Mucosa of rectum (tissue), 2 donors: ENCODE results near the gene USP20.

ENCODE experiments used
- H3K27ac ChIP-seq, 2 donors: one replicate each; pipeline ENCODE4 v1.7.0; 2013; ENCODE audit warnings: inconsistent platforms in 2 of 2, low read depth in 2 of 2, low read length in 2 of 2
- H3K27me3 ChIP-seq, 2 donors: one replicate each; pipeline ENCODE4 v1.7.0; 2013; ENCODE audit warnings: low read length in 2 of 2; ENCODE audit not compliant: control insufficient read depth in 2 of 2, insufficient read depth in 2 of 2
- H3K36me3 ChIP-seq, 2 donors: one replicate each; pipeline ENCODE4 v1.7.0; 2013; ENCODE audit warnings: low read length in 2 of 2; ENCODE audit not compliant: control insufficient read depth in 2 of 2, insufficient read depth in 2 of 2
- H3K4me1 ChIP-seq, 2 donors: one replicate each; pipeline ENCODE4 v1.7.0; 2013; ENCODE audit warnings: low read length in 2 of 2, mild to moderate bottlenecking in 1 of 2; ENCODE audit not compliant: control insufficient read depth in 2 of 2, insufficient read depth in 2 of 2
- H3K4me3 ChIP-seq, 2 donors: one replicate each; pipeline ENCODE4 v1.7.0; 2013; ENCODE audit warnings: low read length in 2 of 2
- H3K9ac ChIP-seq, 2 donors: one replicate each; pipeline ENCODE4 v1.7.0; 2013; ENCODE audit warnings: low read length in 2 of 2, low read depth in 1 of 2, mild to moderate bottlenecking in 1 of 2
- H3K9me3 ChIP-seq, 2 donors: one replicate each; pipeline ENCODE4 v1.7.0; 2013; ENCODE audit warnings: low read length in 2 of 2; ENCODE audit not compliant: control insufficient read depth in 2 of 2
- donor health status: healthy.
- donor health status: Normal muscosa, but diverticular disease.

USP20 gene

DNA sequence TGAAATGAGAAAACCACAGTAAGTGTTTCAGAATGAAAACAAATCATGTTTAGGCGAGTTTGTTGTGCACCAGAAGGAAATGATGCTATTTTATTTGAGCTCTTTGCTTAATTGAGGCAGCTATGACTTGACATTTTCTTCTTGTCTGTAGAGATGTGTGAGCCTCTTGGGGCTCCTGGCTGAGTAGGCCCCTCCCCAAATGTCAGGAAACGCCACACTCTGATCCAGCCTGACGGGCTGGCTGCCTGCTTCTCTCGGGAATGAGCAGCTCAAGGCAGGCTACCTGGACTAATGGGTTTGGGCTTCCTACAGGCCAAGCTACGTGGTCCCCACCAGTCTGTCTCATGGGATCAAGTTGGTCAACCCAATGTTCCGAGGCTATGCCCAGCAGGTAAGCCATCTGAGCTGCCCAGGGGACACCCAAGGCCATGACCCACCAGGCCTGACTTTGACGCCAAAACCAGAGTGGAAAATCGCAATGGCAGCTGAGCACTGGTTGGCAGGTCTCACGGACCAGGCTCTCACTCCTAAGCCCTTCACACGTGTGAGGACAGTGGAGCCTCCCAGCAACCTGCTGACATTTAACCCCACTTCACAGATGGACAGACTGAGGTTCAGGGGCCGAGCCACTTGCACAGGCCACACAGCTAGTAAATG, 29.9 kb downstream of the USP20 start:
- Histone ChIP-seq H3K36me3 (peaks cover 26 to 30% of the 10 kb centered on the region in 2 donors), H3K27me3 (no peaks in the 10 kb centered on the region), H3K9me3 (no peaks in the 10 kb centered on the region), H3K4me1 (no peaks in the 10 kb centered on the region), H3K4me3 (no peak overlapping the region), H3K27ac (no peak overlapping the region), H3K9ac (no peak overlapping the region)

DNA sequence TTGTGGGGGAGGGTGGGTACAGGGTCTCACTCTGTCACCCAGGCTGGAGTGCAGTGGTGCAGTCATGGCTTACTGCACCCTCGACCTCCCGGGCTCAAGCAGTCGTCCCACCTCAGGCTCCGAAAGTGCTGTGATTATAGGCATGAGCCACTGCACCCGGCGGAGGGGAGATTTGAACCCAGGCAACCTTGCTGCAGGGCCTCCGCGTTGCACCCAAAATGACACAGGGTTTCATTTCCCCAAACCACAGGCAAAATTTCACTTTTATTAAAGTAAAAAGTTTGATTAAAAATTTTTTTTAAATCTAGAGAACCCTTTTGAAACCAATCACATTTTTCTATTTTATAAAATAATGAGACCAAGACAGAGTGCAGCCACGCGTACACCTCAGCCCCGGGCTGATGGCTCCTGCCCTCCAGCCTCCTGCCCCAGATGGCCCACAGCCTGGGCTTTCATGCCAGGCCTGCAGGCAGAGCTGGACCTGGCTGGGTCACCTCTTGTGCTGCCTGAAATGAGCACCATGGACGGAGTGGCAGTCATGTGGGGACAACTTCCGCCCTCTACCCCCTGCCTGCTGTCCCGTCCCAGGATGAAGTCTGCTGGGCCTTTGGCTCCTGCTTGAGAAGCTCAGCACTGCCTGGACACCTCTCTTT, 30.5 kb downstream of the USP20 start:
- peaks cover 26% of the 10 kb centered on the region in 2 donors for H3K36me3 ChIP-seq
- no peaks in the 10 kb centered on the region for H3K9me3 ChIP-seq
- no peak overlapping the region for H3K4me3 ChIP-seq
- H3K9ac ChIP-seq = no peak overlapping the region
- no peaks in the 10 kb centered on the region for H3K27me3 ChIP-seq
- no peaks in the 10 kb centered on the region for H3K4me1 ChIP-seq
- H3K27ac ChIP-seq = no peak overlapping the region

DNA sequence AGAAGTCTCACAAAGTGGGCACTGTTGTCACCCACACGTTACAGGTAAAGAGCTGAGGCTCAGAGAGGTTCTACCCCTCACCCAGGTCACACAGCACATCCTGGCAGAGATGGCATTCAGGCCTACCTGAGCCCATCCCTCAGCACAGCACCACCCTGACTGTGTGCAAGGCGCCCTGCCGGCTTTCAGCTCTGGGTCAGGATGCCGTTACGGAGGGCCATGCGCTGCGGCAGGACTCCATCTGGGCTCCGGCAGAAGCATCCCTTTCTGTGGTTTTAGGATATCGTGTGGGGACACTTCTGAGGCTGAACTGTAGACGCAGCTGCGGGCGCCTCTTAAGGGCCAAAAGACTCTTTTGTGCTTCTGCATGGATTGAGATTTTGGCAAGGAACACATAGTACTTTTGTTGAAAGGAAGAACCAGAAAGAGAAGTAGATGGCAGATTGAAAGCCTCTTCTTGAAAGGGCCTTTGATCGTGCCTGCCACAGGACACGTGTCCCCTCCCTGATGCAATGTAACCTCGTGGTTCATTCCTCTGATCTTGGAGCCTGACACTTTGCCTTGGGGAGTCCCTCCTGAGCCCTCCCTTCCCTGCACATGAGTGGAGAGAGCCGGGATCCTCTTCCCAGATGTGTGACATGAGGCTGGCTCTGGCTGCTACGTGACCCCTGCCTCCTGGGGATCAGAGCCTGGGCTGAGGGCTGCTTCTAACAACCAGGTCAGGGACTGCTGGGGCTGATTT, 31.3 kb downstream of the USP20 start:
- no peak overlapping the region for H3K9ac ChIP-seq
- H3K4me1 ChIP-seq = no peaks in the 10 kb centered on the region
- no peak overlapping the region for H3K4me3 ChIP-seq
- no peak overlapping the region for H3K27ac ChIP-seq
- no peaks in the 10 kb centered on the region for H3K9me3 ChIP-seq
- H3K36me3 ChIP-seq = peaks cover 19 to 22% of the 10 kb centered on the region in 2 donors
- no peaks in the 10 kb centered on the region for H3K27me3 ChIP-seq

DNA sequence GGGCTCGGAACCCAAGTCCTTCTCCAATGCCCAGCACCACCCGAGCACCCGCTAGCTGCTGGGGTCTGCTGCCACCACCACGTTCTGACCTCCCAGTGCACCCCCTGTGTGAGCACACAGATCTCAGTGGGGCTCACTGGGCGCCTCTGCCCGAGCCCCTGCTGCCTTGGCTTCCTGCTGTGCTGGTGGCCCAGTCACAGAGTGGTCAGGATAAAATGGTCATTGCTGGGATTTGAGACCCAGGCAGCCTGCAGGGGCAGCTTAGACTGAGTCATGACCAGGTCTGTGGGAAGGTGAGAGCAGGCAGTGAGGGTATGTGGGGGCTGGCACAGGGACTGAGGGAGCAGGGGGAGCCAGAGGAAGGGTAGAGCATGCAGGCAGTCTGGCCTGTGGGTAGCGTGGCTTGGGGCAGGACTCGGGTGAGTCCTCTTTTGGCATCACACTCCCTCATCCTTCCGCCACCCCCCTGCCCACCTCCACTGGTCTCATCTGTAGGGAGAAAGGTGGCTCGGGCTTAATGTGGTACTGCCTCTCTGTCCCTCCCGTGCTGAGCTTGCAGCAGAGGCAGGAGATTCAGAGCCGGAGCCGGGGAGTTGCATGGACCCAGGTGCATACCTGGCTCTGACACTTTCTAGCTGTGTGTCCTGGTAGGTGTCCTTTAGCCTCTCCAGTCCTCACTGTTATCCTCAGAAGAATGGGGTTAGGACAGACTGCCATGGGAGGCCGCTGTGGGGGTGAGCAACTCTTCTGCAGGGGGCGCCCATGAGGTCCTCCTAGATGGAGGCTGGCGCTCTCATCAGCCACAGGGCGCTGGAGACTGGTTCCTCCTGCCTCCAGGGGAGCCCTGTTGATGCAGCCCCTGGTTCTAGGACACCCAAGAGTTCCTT, 32.1 kb downstream of the USP20 start:
- Histone ChIP-seq H3K36me3 (peaks cover 14 to 16% of the 10 kb centered on the region in 2 donors), H3K27ac (no peak overlapping the region), H3K9me3 (no peaks in the 10 kb centered on the region), H3K4me3 (no peak overlapping the region), H3K9ac (no peak overlapping the region), H3K27me3 (no peaks in the 10 kb centered on the region), H3K4me1 (no peaks in the 10 kb centered on the region)

DNA sequence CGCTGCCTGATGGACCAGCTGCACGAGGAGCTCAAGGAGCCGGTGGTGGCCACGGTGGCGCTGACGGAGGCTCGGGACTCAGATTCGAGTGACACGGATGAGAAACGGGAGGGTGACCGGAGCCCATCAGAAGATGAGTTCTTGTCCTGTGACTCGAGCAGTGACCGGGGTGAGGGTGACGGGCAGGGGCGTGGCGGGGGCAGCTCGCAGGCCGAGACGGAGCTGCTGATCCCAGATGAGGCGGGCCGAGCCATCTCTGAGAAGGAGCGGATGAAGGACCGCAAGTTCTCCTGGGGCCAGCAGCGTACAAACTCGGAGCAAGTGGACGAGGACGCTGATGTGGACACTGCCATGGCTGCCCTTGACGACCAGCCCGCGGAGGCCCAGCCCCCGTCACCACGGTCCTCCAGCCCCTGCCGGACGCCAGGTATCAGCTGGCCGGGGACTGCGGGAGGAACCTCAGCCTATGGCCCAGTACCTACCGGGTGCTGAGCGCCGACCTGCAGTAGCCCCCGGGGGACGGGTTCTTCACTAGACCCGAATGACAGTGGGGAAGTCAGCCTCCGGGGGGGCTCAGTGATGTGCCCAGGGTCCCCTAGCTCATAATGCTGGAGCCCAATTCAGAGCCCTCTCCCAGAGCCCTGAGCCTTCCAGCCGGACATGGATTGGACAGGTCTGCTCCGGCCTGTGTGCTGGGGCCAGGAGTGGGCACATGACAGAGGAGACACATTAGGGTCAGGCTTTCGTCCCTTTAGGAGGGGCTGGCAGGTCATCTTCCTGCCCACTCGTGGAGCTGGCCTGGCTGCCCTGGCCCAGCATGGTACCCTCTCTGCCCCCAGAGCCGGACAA, 33.0 kb downstream of the USP20 start:
- Histone ChIP-seq H3K9ac (no peak overlapping the region), H3K27ac (peak overlapping the region in 1 of 2 donors; percentile 43), H3K36me3 (peaks cover 14 to 16% of the 10 kb centered on the region in 2 donors), H3K4me1 (no peaks in the 10 kb centered on the region), H3K9me3 (no peaks in the 10 kb centered on the region), H3K4me3 (no peak overlapping the region), H3K27me3 (no peaks in the 10 kb centered on the region)

DNA sequence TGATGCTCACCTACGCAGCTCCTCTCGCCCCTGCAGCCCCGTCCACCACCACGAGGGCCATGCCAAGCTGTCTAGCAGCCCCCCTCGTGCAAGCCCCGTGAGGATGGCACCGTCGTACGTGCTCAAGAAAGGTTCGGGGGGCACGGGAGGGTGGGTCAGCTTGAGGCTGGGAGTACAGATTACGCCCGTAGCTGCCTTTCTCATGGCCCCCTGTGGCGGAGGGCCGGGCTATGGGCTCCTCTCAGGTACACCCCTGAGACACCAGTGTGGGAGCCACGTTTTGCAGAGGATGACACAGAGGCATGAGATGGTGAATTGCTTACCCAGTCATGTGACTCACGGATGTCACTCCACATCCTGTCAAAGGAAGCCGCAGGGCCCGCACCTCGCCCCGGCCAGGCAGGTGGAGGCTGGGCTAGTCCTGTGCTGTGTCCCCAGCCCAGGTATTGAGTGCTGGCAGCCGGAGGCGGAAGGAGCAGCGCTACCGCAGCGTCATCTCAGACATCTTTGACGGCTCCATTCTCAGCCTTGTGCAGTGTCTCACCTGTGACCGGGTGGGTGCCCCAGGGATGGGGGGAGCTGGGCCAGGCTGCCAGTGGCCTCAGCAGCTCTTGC, 33.7 kb downstream of the USP20 start:
- Histone ChIP-seq H3K4me1 (no peaks in the 10 kb centered on the region), H3K27ac (peak overlapping the region in 1 of 2 donors; percentile 65), H3K9ac (no peak overlapping the region), H3K9me3 (no peaks in the 10 kb centered on the region), H3K27me3 (no peaks in the 10 kb centered on the region), H3K36me3 (peaks cover 14 to 16% of the 10 kb centered on the region in 2 donors), H3K4me3 (no peak overlapping the region)

DNA sequence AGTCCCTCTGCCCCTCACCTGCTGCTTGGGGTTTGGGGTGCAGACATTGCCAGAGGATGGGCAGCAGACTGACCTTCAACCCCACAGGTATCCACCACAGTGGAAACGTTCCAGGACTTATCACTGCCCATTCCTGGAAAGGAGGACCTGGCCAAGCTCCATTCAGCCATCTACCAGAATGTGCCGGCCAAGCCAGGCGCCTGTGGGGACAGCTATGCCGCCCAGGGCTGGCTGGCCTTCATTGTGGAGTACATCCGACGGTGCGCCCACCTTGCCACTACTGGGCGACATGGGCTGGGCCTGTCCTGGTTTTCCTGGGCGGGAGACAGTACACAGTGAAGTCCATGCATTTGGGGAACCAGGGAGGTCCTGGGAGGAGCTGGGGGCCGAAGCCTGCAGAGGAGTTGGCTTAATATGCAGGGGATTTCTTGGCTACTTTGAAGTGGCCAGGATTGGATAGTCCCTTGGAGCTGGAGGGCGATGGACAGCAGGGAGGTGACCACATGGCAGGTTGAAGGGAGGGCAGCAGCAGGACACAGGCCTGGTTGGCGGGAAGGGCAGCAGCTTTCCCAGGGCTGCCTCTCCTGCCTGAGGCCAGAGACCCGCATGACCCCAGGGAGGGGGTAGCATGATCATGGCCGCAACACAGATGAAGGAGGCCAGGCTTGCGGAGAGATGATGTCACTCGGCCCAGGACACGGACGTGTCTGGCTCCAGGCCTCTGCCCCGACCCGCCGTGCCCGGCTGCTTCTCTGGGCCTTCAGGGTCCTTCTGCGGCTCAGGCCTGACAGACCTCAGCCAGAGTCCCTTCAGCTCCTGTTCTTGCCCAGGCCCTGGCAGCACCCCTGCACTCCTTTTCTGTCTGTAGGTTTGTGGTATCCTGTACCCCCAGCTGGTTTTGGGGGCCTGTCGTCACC, 34.6 kb downstream of the USP20 start:
- H3K36me3 ChIP-seq = peaks cover 18 to 23% of the 10 kb centered on the region in 2 donors

DNA sequence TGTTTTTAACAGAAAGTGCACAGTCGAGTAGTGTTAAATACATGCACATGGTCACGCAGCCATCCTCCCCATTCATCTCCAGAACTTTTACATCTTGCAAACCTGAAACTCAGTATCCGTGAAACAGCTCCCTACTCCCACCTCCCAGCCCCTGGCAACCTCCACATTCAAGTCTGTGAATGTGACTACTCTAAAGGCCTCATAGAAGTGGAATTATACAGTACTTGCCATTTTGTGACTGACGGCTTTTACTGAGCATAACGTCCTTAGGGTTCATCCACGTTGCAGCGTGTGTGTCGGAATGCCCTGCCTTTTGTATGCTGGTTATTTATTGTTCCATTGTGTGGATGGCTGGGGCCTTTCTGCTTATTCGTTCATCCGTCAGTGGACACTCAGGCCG, 35.8 kb downstream of the USP20 start:
- H3K9ac ChIP-seq = no peak overlapping the region
- no peaks in the 10 kb centered on the region for H3K27me3 ChIP-seq
- H3K36me3 ChIP-seq = peaks cover 22 to 28% of the 10 kb centered on the region in 2 donors

More for the DNA sequence above, 34.6 kb downstream of the USP20 start:
- Histone ChIP-seq H3K4me1 (no peaks in the 10 kb centered on the region), H3K9ac (no peak overlapping the region), H3K9me3 (no peaks in the 10 kb centered on the region), H3K27me3 (no peaks in the 10 kb centered on the region), H3K4me3 (no peak overlapping the region), H3K27ac (peak overlapping the region in 1 of 2 donors; percentile 65)

More for the DNA sequence above, 35.8 kb downstream of the USP20 start:
- no peak overlapping the region for H3K4me3 ChIP-seq
- H3K27ac ChIP-seq = no peak overlapping the region
- H3K9me3 ChIP-seq = no peaks in the 10 kb centered on the region
- H3K4me1 ChIP-seq = no peaks in the 10 kb centered on the region
